ENCODE data around the gene PARD3. TPM values are rescaled to one million over a fixed set of nuclear protein-coding genes. Genes with fewer than 3 reads are reported as not detected.
A peak's percentile ranks its signal among the peaks of the same experiment; 100 is the strongest.

The PARD3 gene
- total RNA-seq, 6 donors from 2014 or later = 30.6 to 108 (median 50.6) TPM

DNA sequence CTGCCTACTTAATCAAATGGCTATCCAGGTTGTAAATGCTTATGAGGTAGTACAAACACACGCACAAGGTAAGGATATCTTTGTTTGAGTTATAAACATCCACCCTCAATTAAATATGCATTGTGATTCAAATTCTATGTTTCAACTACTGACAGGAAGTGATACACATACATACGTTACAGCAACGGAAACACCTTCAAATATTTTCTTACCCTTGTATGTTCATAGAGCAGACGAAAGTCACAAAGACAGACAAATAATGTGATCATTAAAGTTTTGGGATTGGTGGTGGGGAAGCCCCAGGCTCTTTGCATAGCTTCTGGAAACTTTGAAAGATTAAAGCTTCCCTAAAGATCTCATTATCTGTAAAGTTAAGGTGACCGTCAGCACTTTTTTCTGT lies 521.0 kb downstream of the PARD3 start:
- no peak overlapping the region for H3K4me3 ChIP-seq
- no peak overlapping the region for H3K27ac ChIP-seq
- no peaks in the 10 kb centered on the region for H3K27me3 ChIP-seq
- TF ChIP-seq POLR2A (IDR thresholded peaks at IDR 0.05) (no peak), POLR2AphosphoS5 (IDR thresholded peaks at IDR 0.05) (no peak), EP300 (IDR thresholded peaks at IDR 0.05) (no peak), CTCF (IDR thresholded peaks at IDR 0.05) (no peak)
- ATAC-seq (ENCODE audit: low FRiP score in 2 of 2) (no peak), DNase-seq (no peak)
- no peaks in the 10 kb centered on the region for H3K9me3 ChIP-seq
- no peaks in the 10 kb centered on the region for H3K36me3 ChIP-seq
- H3K4me1 ChIP-seq = peaks cover 0 to 3% (median 0%) of the 10 kb centered on the region in 4 donors
- WGBS, 2 donors = 75 to 77% methylated on average over 5 of the region's 5 CpGs

GRCh38 chr10:34292675-34293074 lies 522.4 kb downstream of the PARD3 start:
- Histone ChIP-seq H3K27me3 (no peaks in the 10 kb centered on the region), H3K36me3 (no peaks in the 10 kb centered on the region), H3K9me3 (no peaks in the 10 kb centered on the region), H3K4me1 (peaks cover 0 to 5% (median 0%) of the 10 kb centered on the region in 4 donors), H3K4me3 (no peak overlapping the region), H3K27ac (no peak overlapping the region)
- TF ChIP-seq POLR2AphosphoS5 (IDR thresholded peaks at IDR 0.05) (no peak), CTCF (IDR thresholded peaks at IDR 0.05) (no peak)
- ATAC-seq (ENCODE audit: low FRiP score in 2 of 2) (no peak), DNase-seq (no peak)
- 86 to 94% methylated on average over 2 of the region's 2 CpGs for WGBS, 2 donors

GRCh38 chr10:34292194-34292565 lies 522.9 kb downstream of the PARD3 start:
- Histone ChIP-seq H3K27ac (peak overlapping the region in 1 of 4 donors; percentile 11), H3K4me1 (peaks cover 0 to 5% (median 0%) of the 10 kb centered on the region in 4 donors), H3K27me3 (no peaks in the 10 kb centered on the region), H3K36me3 (no peaks in the 10 kb centered on the region), H3K9me3 (no peaks in the 10 kb centered on the region), H3K4me3 (no peak overlapping the region)
- DNase-seq (no peak), ATAC-seq (ENCODE audit: low FRiP score in 2 of 2) (no peak)
- WGBS, 2 donors = 85% methylated on average over 4 of the region's 4 CpGs
- TF ChIP-seq POLR2AphosphoS5 (IDR thresholded peaks at IDR 0.05) (peak in 1 of 2 donors; percentile 8), EP300 (IDR thresholded peaks at IDR 0.05) (no peak), CTCF (IDR thresholded peaks at IDR 0.05) (no peak)

- Histone ChIP-seq H3K36me3 (no peaks in the 10 kb centered on the region), H3K27ac (peak overlapping the region in 2 of 4 donors; percentile 11 to 69), H3K9me3 (no peaks in the 10 kb centered on the region), H3K4me3 (no peak overlapping the region), H3K4me1 (peaks cover 0 to 5% (median 0%) of the 10 kb centered on the region in 4 donors), H3K27me3 (no peaks in the 10 kb centered on the region)
- WGBS, 2 donors = 77 to 89% methylated on average over 6 of the region's 6 CpGs
- TF ChIP-seq POLR2AphosphoS5 (IDR thresholded peaks at IDR 0.05) (no peak), EP300 (IDR thresholded peaks at IDR 0.05) (no peak), POLR2A (IDR thresholded peaks at IDR 0.05) (no peak), CTCF (IDR thresholded peaks at IDR 0.05) (no peak)
- ATAC-seq (ENCODE audit: low FRiP score in 2 of 2) (no peak), DNase-seq (no peak)
Observed at GRCh38 chr10:34291466-34292193, 523.5 kb downstream of the PARD3 start.
